ENCODE measurements around the gene TBC1D2.

The TBC1D2 gene

GRCh38 chr9:98219794-98220370 is 35.6 kb downstream of the TBC1D2 start:
- DNase-seq, result peak in 2 of 10 donors; percentile 48 to 70
- intact Hi-C loops (cut with DNase I), result no loop called here

- DNase-seq, result peak in 1 of 10 donors; percentile 20
- intact Hi-C loops (cut with DNase I), result no loop called here
Measured at GRCh38 chr9:98219364-98219716, 36.1 kb downstream of the TBC1D2 start.

- DNase-seq, result peak in 2 of 10 donors; percentile 5 to 24
- intact Hi-C loops (cut with DNase I), result no loop called here
Measured at GRCh38 chr9:98218562-98219363, 36.7 kb downstream of the TBC1D2 start.

- intact Hi-C loops (cut with DNase I), result no loop called here
- DNase-seq, result peak in 2 of 10 donors; percentile 34 to 38
Measured at GRCh38 chr9:98217255-98217654, 38.2 kb downstream of the TBC1D2 start.

GRCh38 chr9:98216391-98216790 is 39.1 kb downstream of the TBC1D2 start:
- peak in 2 of 10 donors; percentile 46 to 74 for DNase-seq
- intact Hi-C loops (cut with DNase I), result no loop called here

GRCh38 chr9:98215821-98216220 is 39.6 kb downstream of the TBC1D2 start:
- peak in 2 of 10 donors; percentile 59 to 83 for DNase-seq
- intact Hi-C loops (cut with DNase I), result no loop called here

GRCh38 chr9:98215271-98215670 is 40.2 kb downstream of the TBC1D2 start:
- intact Hi-C loops (cut with DNase I), result no loop called here
- peak in 2 of 10 donors; percentile 22 to 26 for DNase-seq

GRCh38 chr9:98214811-98215210 is 40.6 kb downstream of the TBC1D2 start:
- intact Hi-C loops (cut with DNase I), result no loop called here
- peak in 7 of 10 donors; percentile 35 to 92 (median 70) for DNase-seq

- intact Hi-C loops (cut with DNase I), result no loop called here
Measured at GRCh38 chr9:98211260-98211659, 44.2 kb downstream of the TBC1D2 start.

GRCh38 chr9:98210435-98210834 is 45.0 kb downstream of the TBC1D2 start:
- intact Hi-C loops (cut with DNase I), result no loop called here
- peak in 2 of 10 donors; percentile 65 to 71 for DNase-seq

More at GRCh38 chr9:98211260-98211659, 44.2 kb downstream of the TBC1D2 start:
- DNase-seq, result peak in 1 of 10 donors; percentile 41

GRCh38 chr9:98209530-98209929 is 45.9 kb downstream of the TBC1D2 start:
- peak in 1 of 10 donors; percentile 45 for DNase-seq
- intact Hi-C loops (cut with DNase I), result loop anchor here (10.0 kb wide), 1 partner anchor 135 kb away; no protein-coding TSS in a partner anchor

GRCh38 chr9:98208635-98209034 is 46.8 kb downstream of the TBC1D2 start:
- DNase-seq, result peak in 1 of 10 donors; percentile 74
- intact Hi-C loops (cut with DNase I), result loop anchor here (10.0 kb wide), 1 partner anchor 134 kb away; no protein-coding TSS in a partner anchor

GRCh38 chr9:98207606-98208005 is 47.8 kb downstream of the TBC1D2 start:
- intact Hi-C loops (cut with DNase I), result loop anchor here (10.0 kb wide), 1 partner anchor 133 kb away; no protein-coding TSS in a partner anchor
- peak in 1 of 10 donors; percentile 26 for DNase-seq

- intact Hi-C loops (cut with DNase I), result loop anchor here (10.0 kb wide), 1 partner anchor 132 kb away; no protein-coding TSS in a partner anchor
- peak in 1 of 10 donors; percentile 38 for DNase-seq
Measured at GRCh38 chr9:98206754-98207153, 48.7 kb downstream of the TBC1D2 start.

GRCh38 chr9:98204692-98205091 is 50.8 kb downstream of the TBC1D2 start:
- intact Hi-C loops (cut with DNase I), result loop anchor here (1.0 to 10.0 kb wide), 2 partner anchors 59 to 130 kb away; no protein-coding TSS in a partner anchor
- DNase-seq, result no peak

- no peak for DNase-seq
- intact Hi-C loops (cut with DNase I), result loop anchor here (10.0 kb wide), 1 partner anchor 128 kb away; no protein-coding TSS in a partner anchor
Measured at GRCh38 chr9:98203153-98203552, 52.3 kb downstream of the TBC1D2 start.

GRCh38 chr9:98202252-98202651 is 53.2 kb downstream of the TBC1D2 start:
- intact Hi-C loops (cut with DNase I), result loop anchor here (10.0 kb wide), 1 partner anchor 127 kb away; no protein-coding TSS in a partner anchor
- DNase-seq, result no peak

GRCh38 chr9:98201749-98202148 is 53.7 kb downstream of the TBC1D2 start:
- intact Hi-C loops (cut with DNase I), result loop anchor here (10.0 kb wide), 1 partner anchor 127 kb away; no protein-coding TSS in a partner anchor
- peak in 1 of 10 donors; percentile 59 for DNase-seq

GRCh38 chr9:98201102-98201501 is 54.3 kb downstream of the TBC1D2 start:
- no peak for DNase-seq
- intact Hi-C loops (cut with DNase I), result loop anchor here (10.0 kb wide), 1 partner anchor 126 kb away; no protein-coding TSS in a partner anchor

- peak in 1 of 10 donors; percentile 36 for DNase-seq
- intact Hi-C loops (cut with DNase I), result loop anchor here (10.0 kb wide), 1 partner anchor 125 kb away; no protein-coding TSS in a partner anchor
Measured at GRCh38 chr9:98199388-98200033, 55.9 kb downstream of the TBC1D2 start.
